Measurements from ENCODE around the gene PROCA1. TPM values are rescaled to one million over a fixed set of nuclear protein-coding genes. Genes with fewer than 3 reads are reported as not detected.
A peak's percentile ranks its signal among the peaks of the same experiment; 100 is the strongest.

PROCA1 gene
- polyA plus RNA-seq, 3 donors, result 0.31 to 8.9 (median 0.78) TPM

GRCh38 chr17:28746611-28747050 lies 34.9 kb upstream of the PROCA1 start:
- no peaks in the 10 kb centered on the region for H3K79me2 ChIP-seq (ENCODE audit: insufficient read depth, low read length)
- no peaks in the 10 kb centered on the region for H3K9me3 ChIP-seq (replicated peaks in 1 of 2; ENCODE audit: control insufficient read depth in 1 of 2, insufficient read depth in 1 of 2, low read length in 2 of 2)
- H3K27ac ChIP-seq (ENCODE audit: low read depth in 1 of 2, low read length in 2 of 2), result no peak overlapping the region
- TF ChIP-seq, protein P1, sequence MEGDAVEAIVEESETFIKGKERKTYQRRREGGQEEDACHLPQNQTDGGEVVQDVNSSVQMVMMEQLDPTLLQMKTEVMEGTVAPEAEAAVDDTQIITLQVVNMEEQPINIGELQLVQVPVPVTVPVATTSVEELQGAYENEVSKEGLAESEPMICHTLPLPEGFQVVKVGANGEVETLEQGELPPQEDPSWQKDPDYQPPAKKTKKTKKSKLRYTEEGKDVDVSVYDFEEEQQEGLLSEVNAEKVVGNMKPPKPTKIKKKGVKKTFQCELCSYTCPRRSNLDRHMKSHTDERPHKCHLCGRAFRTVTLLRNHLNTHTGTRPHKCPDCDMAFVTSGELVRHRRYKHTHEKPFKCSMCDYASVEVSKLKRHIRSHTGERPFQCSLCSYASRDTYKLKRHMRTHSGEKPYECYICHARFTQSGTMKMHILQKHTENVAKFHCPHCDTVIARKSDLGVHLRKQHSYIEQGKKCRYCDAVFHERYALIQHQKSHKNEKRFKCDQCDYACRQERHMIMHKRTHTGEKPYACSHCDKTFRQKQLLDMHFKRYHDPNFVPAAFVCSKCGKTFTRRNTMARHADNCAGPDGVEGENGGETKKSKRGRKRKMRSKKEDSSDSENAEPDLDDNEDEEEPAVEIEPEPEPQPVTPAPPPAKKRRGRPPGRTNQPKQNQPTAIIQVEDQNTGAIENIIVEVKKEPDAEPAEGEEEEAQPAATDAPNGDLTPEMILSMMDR (IDR thresholded peaks at IDR 0.05), result no peak
- intact Hi-C loops (cut with micrococcal nuclease), result loop anchor here in 1 of 2 donors (10.0 kb wide), 1 partner anchor 208 kb away; the partner anchor contains the start of gene PHF12
- H2AFZ ChIP-seq (ENCODE audit: insufficient read depth, low read depth, low read length, poor library complexity, severe bottlenecking), result no peak overlapping the region
- peaks cover 13% of the 10 kb centered on the region for H4K20me1 ChIP-seq (ENCODE audit: insufficient read depth, low read length)
- 100% methylated on average over 2 of the region's 5 CpGs for WGBS (ENCODE audit: insufficient coverage)
- H3K9ac ChIP-seq (ENCODE audit: insufficient read depth, low read length, poor library complexity, severe bottlenecking), result no peak overlapping the region
- peaks cover 22% of the 10 kb centered on the region for H3K4me1 Mint-ChIP-seq
- H3K4me2 ChIP-seq (replicated peaks; ENCODE audit: extremely low read depth, low read length, poor library complexity, severe bottlenecking), result no peak overlapping the region
- peaks cover 8 to 24% (median 22%) of the 10 kb centered on the region in 3 donors for H3K27me3 Mint-ChIP-seq (ENCODE audit: low read depth in 3 of 3)
- H3K9me3 Mint-ChIP-seq, result peaks cover 0 to 5% (median 0%) of the 10 kb centered on the region in 7 donors
- no peak overlapping the region for H3K4me3 ChIP-seq (replicated peaks in 1 of 3; ENCODE audit: low read depth in 2 of 3, low read length in 3 of 3)
- peaks cover 7 to 8% of the 10 kb centered on the region in 2 donors for H3K36me3 Mint-ChIP-seq
- peaks cover 4 to 15% of the 10 kb centered on the region in 2 donors for H3K27me3 ChIP-seq (ENCODE audit: control insufficient read depth in 2 of 2, insufficient read depth in 2 of 2, low read length in 2 of 2)
- no peak for DNase-seq
- peaks cover 37 to 40% of the 10 kb centered on the region in 2 donors for H3K4me1 ChIP-seq (ENCODE audit: control insufficient read depth in 1 of 2, insufficient read depth in 2 of 2, low read length in 2 of 2)
- peak overlapping the region in 1 of 7 donors; percentile 30 for H3K27ac Mint-ChIP-seq
- H3K4me3 Mint-ChIP-seq, result no peak overlapping the region
- H3K36me3 ChIP-seq (replicated peaks in 1 of 2; ENCODE audit: control insufficient read depth in 1 of 2, insufficient read depth in 2 of 2, low read length in 2 of 2), result no peaks in the 10 kb centered on the region

DNA sequence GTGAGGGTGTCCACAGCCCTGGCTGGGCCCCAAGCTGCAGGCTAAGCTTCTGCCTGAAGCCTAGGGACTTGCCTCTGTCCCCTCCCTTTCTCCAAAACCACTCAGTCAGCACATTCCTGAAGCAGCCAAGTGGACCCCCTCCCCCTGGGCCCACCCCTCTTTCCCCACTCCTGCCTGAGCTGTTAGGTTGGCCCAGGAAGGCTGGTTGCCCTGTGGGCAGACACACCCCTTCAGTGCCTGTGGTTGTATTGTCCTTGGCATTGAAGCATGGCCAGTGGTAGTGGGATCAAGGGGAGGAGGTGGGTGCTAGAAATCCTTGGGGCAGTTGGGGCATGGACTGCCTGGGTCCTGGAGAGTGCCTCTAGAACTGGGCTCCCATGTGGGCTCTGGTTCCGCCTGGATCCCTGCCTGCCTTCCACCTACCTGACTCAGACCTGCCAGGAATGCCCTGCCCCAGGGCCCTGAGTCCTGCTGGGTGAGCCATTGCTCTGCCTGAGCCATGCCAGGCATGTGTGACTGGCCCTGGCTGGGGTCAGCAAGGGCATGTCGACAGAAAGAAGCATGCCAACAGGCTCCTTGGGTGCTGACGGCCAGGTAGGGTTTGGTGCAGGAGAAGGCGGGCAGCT lies 34.2 kb upstream of the PROCA1 start:
- Histone ChIP-seq H3K9me3 (replicated peaks in 1 of 2; ENCODE audit: control insufficient read depth in 1 of 2, insufficient read depth in 1 of 2, low read length in 2 of 2) (no peaks in the 10 kb centered on the region), H2AFZ (ENCODE audit: insufficient read depth, low read depth, low read length, poor library complexity, severe bottlenecking) (no peak overlapping the region), H3K4me1 (ENCODE audit: control insufficient read depth in 1 of 2, insufficient read depth in 2 of 2, low read length in 2 of 2) (peaks cover 44 to 47% of the 10 kb centered on the region in 2 donors), H3K36me3 (replicated peaks in 1 of 2; ENCODE audit: control insufficient read depth in 1 of 2, insufficient read depth in 2 of 2, low read length in 2 of 2) (no peaks in the 10 kb centered on the region), H3K4me3 (replicated peaks in 1 of 3; ENCODE audit: low read depth in 2 of 3, low read length in 3 of 3) (peak overlapping the region in 1 of 3 experiments; percentile 82), H3K27me3 (ENCODE audit: control insufficient read depth in 2 of 2, insufficient read depth in 2 of 2, low read length in 2 of 2) (peaks cover 4 to 15% of the 10 kb centered on the region in 2 donors), H3K4me2 (replicated peaks; ENCODE audit: extremely low read depth, low read length, poor library complexity, severe bottlenecking) (peak overlapping the region; percentile 90), H3K9ac (ENCODE audit: insufficient read depth, low read length, poor library complexity, severe bottlenecking) (no peak overlapping the region), H3K27ac (ENCODE audit: low read depth in 1 of 2, low read length in 2 of 2) (no peak overlapping the region), H3K79me2 (ENCODE audit: insufficient read depth, low read length) (no peaks in the 10 kb centered on the region), H4K20me1 (ENCODE audit: insufficient read depth, low read length) (peaks cover 13% of the 10 kb centered on the region)
- TF ChIP-seq, protein P1 (IDR thresholded peaks at IDR 0.05), result no peak
- Mint-ChIP-seq H3K27me3 (ENCODE audit: low read depth in 3 of 3) (peaks cover 8 to 26% (median 24%) of the 10 kb centered on the region in 3 donors), H3K36me3 (peaks cover 7 to 8% of the 10 kb centered on the region in 2 donors), H3K9me3 (peaks cover 0 to 5% (median 0%) of the 10 kb centered on the region in 7 donors), H3K27ac (no peak overlapping the region), H3K4me1 (peaks cover 29% of the 10 kb centered on the region), H3K4me3 (peak overlapping the region in 1 of 2 donors; percentile 42)
- DNase-seq, result no peak
- intact Hi-C loops (cut with micrococcal nuclease), result loop anchor here in 1 of 2 donors (2.0 to 10.0 kb wide), 2 partner anchors 17 to 209 kb away; partner anchors contain the start of genes NEK8 and PHF12
- 97% methylated on average over 4 of the region's 4 CpGs for WGBS (ENCODE audit: insufficient coverage)

Measured in CD14-positive monocyte (primary cell).